NB4 (cell line): Measurements from ENCODE around the gene QRICH2.

Experiments used
- CTCF ChIP-seq: IDR thresholded peaks from one replicate; pipeline ENCODE4 v1.5.1; 2012; ENCODE audit warnings: low read depth, low read length
- MAX ChIP-seq: IDR thresholded peaks from 2 replicates; pipeline ENCODE4 v1.6.1; 2011; ENCODE audit warnings: low read depth, low read length
- MYC ChIP-seq: IDR thresholded peaks from 2 replicates; pipeline ENCODE4 v1.6.1; 2011; ENCODE audit warnings: low read depth, low read length
- POLR2A ChIP-seq: IDR thresholded peaks from 2 replicates; pipeline ENCODE4 v1.6.1; 2011; ENCODE audit warnings: mild to moderate bottlenecking; ENCODE audit not compliant: insufficient read length; ENCODE audit errors: extremely low read depth

GRCh38 chr17:76317535-76317934 lies 9.5 kb upstream of the QRICH2 start:
- TF ChIP-seq POLR2A (no peak), CTCF (no peak), MAX (no peak), MYC (no peak)
